Measurements from ENCODE around the gene RRAGD.
A peak's percentile ranks its signal among the peaks of the same experiment; 100 is the strongest.

The RRAGD gene

DNA sequence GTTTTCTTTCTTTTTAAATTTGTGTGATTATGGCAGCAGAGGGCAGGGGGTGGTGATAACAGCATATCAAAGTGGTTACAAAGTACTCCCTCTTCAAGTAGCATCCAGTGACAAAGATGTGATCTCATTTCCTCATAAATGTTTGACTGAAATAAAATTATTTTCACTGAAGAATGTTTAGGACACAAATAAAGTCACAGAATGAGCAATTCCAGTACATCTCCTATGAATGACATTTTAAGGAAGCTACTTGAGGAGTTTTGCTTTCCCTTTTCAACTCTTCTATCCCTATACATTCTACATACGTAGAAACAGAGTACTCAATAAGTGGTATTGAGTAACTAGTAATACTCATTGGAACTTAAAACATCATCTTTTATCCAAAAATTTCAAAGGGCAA, 83.1 kb downstream of the RRAGD start:
- peak; percentile 70 for DNase-seq

DNA sequence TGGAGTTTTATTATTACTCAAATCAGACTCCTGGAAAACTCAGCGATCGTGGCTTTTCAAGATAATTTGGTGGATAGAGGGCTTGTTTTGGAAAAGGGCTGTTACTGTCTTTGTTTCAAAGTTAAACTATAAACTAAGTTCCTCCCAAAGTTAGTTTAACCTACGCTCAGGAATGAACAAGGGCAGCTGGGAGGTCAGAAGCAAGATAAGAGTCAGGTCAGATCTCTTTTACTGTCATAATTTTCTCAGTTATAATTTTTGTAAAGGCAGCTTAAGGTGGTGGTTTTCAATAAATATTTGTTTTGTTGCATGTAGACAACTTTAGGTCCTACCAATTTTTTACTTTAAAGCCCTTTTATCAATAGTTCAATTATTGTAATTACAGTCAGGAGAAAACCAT, 87.8 kb downstream of the RRAGD start:
- no peak for DNase-seq

DNA sequence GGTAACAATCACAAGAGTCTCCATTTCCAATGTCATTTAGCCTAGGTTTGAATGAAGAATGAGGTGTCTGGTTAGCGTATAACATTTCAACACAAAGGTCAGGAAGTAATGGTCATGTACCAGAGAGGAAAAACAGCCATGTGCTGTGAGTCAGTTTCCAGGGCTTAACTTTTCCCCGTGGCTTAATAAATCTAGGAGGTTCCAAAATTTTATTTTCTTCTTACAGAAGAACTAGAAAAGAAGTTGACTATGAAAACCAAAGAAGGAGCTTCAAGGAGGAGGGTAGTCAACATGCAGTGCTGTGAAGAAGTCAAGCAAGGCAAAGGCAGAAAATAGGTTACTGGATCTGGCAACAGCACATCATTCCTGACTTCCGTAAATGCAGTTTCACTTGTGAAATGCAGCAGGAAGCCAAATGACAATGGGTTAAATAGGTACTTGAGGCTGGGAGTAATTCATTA, 88.5 kb downstream of the RRAGD start:
- DNase-seq: peak; percentile 66

DNA sequence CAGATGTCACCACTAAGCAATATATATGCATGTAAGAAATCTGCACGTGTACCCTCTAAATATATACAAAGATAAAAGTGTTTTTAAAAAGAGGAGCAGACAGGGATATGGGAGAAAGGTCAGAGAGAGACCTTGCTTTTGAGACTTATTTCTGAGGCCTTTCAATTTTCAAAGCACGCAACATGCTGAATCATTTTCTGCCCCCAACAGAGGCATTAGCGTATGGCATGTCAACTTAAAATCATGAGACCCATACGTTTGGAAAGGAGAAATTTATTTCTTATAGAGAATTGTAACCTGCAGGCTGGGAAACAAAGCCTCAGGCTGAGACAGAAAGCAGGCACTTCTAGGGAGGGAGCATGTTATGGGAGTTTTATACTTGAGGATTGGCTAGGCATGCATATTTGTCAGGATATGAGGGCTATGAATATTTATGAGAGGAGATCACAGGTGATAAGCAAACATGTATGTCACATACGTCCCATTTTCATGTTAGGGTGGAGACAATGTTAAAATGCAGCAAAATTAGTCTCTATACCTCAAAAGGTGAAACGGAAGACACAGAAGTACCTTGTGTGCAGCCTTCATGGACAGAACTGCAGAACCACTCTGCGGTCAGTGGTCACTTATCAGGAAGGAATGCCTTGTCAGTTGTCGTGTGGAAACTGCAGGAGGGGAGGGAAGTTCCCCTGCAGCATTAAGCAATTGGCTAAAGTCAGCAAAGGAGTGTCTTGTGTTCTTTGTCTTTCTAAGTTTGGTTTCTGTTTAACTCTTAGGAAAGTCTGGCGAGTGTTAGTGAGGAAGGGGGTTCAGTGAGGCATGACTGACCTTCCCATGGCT, 90.7 kb downstream of the RRAGD start:
- DNase-seq: peak; percentile 84

DNA sequence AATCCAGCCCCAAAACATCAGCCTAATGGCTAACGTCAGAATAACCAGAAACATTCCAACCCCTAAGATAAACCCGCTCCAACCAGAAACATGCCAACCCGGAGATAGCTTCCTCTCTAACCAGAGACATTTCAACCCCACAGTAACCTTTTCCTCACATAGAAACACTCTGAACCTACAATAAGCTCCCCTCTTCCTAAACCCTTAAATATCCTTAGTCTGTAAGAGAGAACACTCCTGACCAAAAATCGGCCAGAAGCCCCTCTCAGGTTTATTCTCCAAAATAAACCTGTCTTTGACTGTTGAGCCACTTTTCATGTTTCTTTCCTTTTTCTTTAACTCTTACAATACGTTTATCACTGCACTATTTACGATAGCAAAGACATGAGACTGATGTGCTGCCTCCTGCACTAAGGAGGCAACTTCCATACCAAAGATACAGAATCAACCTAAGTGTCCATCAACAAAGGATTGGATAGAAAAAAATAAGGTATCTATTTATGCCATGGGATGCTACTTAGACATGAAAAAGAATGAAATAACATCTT, 92.0 kb downstream of the RRAGD start:
- DNase-seq: no peak

DNA sequence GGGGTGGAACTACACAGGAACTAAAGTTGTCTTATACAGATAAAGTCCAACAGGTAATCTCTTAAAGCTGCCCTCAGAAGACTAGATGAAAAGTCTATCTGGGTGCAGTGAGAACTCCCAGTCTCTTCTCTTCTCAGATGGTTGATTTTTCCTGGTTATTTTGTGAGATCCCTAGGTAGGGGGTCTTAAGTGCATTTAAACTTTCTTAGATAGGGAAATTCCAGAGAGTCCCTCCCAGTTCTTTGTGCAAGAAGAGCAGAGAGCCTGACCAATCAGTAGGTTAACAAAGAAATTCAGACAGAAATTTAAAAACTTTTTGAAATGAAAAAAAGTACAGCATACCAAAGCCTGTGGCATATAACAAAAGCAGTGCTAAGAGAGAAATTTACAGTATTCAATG, 95.0 kb downstream of the RRAGD start:
- DNase-seq: no peak

DNA sequence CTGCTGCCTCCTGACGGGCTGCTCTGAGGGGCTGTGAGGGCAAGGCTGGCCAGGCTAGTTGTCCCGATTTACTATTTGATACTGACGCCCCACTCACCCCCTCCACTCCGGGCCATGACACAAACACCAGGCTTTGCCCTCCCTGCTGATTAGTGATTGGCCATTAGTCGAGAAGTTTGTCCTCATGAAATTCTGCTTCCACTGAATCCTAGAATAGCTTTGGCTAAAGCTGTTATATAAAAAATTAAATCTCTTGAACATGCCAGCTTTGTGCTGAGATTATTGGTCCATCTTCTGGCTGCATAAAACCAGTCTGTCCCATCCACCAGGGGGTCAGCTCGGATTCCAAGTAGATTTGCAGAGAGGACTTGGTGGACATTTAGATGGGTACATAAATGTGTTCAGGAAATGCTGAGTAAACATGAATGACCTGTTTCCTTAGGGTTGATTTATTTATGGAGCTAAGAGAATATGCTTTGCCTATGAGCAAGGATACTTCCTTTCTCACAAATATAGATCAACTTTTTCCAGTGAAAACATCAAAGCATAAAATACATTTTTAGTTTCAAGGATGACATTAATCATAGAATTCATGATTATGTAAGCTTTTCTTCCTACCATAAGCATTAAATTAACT, 96.7 kb downstream of the RRAGD start, which contains the start of gene GABRR2:
TSS of gene GABRR2 (minus strand) at position 51 of the 637 bp plus-strand sequence. CDS start 134 bp downstream, outside the sequence.
- no peak for DNase-seq

DNA sequence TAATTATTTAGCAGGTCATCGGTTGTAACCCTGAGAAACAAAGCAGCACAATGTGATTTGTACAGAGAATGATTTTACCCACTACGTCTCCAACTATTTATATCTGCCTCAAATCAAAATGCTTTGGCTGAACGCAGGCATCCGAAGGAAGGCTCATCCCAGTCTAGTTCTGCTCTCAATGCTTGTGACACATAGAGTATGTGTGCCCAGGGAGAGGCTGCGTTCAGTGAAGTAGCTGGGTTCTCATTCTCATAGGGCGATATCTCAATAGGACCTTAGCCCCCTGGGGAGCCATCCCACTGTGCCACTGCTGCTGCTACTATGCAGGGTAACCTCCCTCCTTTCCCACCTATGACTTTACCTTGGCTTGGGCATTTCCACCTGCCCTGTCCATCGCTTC, 97.4 kb downstream of the RRAGD start:
- DNase-seq: no peak

All from suppressor macrophage treated with lipopolysaccharide for 4 hours (primary cell).